HG02973 (cell line): ENCODE measurements around the gene BRINP2.

Source experiments
- ATAC-seq: cut with Tn5 transposase; IDR thresholded peaks from one replicate; pipeline ENCODE4 v1.9.1; 2021; ENCODE audit warnings: moderate library complexity; ENCODE audit not compliant: unreplicated experiment

Gene BRINP2

DNA sequence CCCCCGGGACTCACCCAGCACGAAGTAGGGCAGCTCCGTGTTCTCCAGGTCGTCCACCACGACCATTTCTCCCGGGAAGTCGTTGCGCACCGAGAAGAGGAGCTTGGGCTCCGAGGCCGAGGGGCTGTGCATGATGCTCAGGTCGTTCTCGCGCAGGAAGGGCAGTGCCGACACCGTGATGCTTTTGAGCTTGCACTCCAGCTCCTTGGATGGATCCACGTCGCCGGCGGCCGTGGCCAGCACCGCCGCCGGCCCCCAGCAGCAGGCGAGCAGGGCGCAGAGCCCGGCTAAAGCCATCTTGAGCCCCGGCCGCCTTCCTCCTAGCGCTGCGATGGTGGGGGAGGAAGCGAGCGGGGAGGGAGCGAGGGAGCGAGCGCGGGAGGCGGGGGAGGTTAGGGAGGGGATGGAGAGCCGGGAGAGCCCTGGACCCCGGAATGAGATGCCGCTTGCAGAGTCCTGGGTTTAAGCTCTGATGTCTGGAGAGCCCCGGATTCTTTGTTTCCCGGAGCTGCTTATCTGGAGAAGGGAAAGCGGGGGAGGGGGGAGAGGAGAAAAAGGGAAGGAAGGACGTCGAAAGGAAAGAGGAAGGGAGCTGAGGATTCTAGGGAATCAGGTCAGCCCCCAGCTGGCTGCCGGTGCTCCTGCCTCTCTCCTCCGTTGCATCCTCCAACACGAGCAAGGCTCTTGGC lies 6.2 kb upstream of the BRINP2 start, which contains the start of gene ASTN1:
Gene ASTN1 (minus strand): TSS at position 333 of the 689 bp plus-strand sequence. CDS start 36 bp downstream, at position 297.
- no peak for ATAC-seq

DNA sequence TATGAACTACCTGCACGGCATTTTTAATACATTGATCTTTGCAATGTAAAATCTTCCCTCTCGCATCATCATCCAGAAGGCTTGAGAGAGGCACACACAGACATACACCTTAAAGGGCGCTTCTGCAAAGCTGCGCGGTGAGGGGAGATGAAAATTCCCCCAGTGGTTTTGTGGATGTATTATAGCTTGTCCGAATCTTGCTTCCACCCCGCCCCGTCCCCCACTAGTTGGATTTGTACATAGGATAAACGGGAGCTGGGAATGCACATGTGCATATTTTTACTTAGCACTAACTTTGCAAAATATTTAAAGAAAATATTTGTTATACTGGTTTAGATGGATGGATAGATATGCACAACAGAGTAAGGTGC lies 5.7 kb upstream of the BRINP2 start:
- no peak for ATAC-seq

DNA sequence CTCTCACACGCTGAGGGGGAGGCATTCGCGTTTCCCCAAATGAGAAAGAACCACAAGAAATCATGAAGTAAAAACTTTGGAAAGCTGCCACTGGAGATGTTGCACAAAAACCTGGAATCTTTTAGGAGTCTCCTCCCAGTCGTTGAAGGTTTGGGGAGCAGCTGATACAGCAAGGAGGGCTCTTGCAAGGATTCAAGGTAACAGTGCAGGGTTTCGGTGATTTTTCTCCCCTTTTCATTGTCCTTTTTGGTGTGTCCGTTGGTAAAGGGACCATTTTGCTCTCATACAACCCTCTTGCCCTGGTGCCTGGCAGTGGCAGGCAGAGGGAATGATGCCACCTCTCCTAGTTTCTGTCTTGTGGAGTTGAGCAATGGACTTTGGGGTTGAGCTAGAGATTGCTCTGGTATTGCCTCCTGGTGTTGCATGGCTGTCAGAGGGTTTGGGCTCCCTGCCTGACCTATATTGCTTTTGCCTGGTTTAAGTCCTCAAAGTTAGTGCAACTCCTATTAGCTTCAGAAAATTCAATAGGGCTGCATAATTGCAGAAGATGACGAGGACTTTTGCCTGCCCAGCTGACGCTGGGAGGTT lies 872 bp downstream of the BRINP2 start:
- ATAC-seq: no peak

DNA sequence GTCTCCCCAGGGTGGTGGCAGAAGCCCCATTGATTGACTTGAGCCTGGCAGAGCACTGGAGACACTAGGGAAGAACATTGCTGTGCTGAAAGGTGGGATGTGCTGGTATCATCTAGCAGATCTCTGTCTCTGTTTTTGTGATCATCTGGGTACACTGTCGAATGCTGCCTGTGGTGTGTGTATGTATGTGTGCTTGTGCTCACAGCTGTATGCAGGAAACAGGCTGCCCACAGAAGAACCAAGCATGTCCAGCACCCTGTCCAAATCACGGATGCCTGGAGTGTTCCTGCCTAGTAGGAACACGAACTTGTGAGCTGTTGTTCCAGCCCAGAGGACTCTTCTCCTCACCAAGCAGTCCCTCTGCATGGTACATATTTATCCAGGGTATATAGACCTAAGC lies 1.5 kb downstream of the BRINP2 start:
- ATAC-seq: no peak

DNA sequence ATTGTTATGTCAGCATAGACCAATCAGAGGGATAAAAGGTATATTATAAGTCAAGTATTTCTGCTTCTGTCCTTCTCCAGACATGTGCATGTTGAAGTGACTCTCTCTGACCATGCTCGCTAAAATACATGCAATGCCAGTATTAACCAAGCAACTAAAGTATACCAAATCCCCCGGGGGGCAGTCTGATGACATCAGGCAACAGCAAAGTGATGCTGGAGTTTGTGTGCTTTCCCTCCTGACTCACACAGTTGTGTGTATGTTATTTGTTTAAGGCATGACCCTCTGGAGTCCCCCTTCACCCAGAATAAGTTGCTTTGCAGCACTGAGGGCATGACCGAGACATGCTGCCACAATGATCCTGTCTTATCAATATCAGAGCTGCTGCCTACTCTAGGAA lies 2.1 kb downstream of the BRINP2 start:
- no peak for ATAC-seq

DNA sequence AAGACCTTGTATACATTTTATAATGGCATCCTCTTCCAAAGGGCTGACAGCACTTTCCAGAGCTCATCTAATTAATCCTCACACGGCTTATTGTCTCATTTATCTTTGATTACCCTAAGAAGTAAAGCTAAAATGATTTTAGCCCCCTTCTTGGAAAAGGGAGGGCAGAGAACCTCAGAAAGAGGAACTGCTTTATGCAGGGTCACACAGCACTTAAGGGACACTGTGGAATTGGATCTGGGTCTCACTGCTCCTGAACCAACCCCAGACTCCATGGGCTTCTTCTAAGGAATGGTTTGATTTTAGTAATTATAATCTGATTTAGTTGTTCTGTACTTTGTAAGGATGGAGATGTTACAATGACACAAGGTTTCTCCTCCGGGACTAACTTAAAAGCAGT lies 3.2 kb downstream of the BRINP2 start:
- ATAC-seq: no peak

DNA sequence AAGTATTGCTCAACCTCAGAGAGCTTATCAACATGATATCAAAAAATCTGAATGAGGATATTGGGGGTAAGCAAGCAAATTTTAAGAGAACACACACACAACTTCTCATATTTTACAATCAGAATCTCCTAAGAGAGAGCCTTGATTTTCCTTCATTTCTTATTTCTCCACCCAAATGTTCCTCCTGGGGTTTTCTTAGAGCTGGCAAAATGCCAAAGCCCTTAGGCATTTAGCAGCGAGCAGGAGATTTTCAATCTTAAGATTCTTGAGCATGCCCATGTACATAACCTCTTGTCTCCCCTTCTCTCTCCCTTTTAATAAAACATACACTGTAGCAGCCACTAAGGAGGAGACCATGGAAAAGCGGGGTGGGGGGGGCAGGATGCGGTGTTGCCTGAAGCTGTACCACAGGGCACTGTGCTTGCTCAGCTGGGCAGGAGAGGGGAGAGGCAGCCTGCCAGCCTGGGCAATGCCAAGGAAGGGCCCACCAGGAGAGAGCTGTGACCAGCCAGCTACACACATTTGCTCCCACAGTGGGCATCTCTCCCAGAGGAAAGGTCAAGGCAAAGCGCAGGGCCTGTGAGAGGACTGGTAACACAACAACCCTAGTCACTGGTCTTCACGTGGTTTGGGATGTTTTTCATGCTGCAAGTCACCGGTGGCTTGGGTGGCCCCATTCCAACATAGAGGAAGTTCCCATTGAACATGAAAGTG lies 4.3 kb downstream of the BRINP2 start:
- no peak for ATAC-seq

DNA sequence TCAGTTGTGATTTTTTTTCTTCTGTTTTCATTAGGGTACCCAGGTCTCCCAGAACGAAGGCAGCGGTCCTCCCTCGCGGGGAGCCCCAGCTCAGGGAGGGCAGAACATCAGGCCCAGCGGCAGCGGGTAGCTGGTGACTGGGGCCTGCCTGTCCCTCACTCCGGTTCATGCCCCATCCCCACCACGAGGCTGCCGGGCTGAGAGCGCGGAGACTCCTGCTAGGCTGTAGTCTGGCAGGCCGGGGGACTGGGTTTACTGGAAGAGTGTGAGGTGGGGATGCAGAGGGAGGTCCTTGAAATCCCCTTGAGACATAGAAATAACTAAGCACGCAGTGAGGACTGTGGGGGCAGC lies 10.5 kb downstream of the BRINP2 start:
- peak; percentile 7 for ATAC-seq

DNA sequence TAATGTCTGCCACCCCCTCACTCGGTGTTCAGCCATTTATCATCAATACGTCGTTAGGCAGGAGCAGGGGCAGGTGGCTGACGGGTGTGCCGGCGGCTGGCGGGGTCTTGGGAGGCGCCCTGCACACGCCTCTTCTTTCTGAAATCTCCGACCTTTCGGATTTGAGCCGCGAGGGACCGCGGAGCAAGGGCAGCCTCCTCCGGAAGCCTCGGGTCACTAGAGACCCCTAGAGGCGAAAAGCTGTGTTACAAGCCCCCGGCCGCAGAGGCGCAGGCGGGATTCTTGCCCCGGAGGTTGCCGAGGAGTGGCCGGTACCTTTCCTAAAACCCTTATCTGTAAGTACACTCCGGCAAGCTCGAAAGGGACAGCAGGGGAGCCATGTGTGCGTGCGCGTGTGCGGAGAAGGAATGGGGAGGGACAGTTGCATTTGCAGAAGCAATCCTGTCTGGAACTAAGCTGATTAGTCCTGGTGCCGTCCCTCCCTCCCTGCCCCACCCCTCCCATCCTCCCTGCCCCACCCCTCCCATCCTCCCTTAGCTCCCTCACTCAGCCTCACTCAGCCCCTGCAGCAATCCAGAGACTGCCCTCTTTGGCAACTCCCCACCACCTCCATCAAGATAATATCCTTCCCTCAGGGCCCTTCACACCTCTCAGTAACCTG lies 11.0 kb downstream of the BRINP2 start:
- peak; percentile 90 for ATAC-seq

DNA sequence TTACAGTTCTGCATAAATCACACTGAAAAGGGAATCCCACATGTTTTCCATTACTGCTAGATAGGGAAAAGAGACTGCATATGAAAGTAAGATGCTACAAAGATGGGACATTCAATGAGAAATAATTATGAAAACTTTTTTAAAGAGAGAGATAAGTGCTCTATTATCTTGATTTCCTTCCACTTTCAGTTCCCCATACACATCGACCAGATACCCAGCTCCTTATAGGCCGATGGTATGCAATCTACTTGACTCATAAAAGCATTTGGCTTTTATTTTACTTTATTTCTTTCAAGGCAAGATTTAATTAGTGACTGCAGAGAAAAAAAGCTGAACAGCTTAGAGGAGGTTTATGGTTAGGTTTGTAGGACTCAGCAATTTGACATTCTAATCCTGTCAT lies 13.1 kb downstream of the BRINP2 start:
- no peak for ATAC-seq

DNA sequence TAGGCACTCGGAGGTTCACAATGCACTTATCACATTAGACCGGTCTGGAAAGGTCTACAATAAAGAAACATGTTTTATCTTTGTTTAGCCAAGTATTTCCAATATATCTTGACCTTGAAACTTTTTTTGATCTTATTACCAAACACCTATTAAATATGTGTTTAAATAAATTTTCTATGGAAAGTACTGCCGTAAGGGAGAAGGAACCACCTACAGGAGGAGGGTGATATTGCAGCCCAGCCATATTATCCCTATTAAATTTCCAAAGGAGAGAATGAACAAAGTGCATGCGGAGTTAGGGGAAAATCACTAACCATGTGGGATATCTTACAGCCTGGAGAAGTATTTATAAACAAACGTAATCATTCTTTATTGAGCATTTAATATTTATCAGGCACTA lies 14.5 kb downstream of the BRINP2 start:
- no peak for ATAC-seq

DNA sequence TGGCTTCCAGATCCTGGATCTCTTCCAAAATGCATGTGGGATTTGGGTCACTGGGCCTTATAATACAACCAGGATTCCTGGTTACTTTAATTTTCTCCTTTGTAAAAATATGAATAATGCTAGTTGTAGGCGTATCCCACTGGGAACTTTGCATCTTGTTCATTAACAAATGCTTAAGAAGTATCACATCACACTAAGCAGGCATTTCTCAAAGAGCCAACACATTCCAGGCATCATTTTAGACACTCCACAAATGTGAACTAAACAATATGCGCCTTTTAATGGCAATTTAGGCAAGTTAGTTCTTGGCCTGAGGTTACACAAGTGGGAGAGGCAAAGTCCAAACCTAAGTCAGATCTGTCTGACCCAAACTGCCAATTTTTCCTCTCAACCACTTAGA lies 15.9 kb downstream of the BRINP2 start:
- no peak for ATAC-seq

DNA sequence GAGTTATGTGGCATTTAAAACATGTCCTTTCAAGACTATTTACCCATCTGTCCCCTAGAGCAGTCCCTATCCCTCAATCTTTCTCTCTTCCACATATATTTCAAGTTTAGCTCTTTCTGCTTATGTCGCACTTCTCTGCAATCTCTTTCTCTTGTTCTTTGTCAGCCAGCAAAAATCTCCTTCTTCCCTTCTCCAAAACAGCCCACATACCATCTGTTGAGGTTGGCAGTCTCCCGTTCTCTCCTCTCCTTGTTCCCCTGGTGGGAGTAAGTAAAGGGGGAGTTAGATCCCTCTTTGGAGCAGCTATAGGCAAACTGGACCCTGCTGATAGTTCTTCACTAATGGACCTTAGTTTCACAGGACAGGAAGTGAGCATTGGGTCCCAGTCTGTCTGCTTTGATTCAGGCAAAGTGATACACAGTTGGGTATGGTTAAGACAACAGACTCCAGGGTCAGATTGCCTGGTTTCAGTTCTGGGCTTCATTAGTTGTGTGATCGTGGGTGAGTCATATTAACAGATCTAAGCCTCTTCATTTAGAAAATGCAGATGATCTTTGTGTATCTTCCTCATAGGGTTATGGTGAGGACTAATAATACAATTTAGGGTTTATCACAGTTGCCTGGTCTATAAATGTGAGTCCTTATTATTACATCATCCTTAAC lies 19.7 kb downstream of the BRINP2 start:
- no peak for ATAC-seq

DNA sequence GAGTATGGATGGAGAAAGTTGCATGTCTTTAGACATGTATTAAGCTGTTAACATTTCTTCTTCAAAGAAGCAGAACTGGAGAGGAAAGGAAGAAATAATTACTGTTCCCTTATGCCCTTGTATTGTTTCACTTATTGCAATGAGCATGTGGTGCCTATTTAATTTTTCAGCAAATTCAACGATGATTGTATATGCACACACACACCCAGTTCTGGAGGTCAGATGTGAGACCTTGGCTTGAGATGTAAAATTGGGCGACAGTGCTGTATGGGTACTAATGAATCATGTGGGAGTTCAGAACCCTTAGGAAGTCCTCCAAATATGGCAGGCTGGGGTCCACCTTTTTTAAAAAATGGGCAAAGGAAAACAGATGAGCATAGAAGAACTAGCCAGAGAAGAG lies 27.5 kb downstream of the BRINP2 start:
- ATAC-seq: no peak

DNA sequence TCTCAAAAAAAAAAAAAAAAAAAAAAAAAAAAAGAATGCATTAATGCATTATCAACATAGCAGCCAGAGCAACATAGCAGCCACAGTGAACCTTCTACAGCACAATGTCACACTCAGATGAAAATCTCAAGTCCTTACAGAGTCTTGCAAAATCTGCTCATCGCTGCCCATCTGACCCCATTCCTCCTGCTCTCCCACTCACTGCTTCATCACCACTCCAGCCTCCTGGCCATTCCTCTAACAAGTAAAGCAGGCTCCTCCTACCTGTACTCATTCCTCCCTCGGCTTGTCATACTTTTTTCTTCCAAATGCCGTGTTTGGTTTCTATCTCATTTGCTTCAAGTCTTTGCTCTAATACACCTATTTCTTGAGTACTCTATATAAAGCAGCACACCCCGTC lies 29.5 kb downstream of the BRINP2 start:
- ATAC-seq: no peak

DNA sequence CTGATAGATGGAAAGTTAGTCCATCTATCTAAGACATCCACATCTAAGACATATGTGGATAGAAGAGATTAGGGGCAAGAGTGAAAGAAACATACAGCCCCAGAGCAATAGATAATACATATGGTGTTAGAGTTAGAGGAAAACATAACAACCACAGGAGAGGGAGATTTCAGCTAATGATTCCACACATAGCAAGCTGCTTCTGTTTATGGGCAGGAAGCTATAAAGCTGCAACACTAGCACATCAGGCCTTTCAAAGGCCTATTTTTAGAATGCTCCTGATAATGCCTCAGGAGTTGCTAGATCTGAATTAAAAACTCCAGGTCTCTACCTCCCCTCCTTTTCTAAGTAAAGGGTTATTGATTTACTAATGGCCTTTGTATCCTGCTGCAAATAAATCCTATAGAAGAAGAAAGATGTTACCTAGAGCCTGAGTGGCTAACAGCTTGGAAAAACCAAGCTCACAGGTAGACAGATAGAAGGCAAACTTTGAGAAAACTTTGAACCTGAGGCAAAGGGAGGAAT lies 36.1 kb downstream of the BRINP2 start:
- ATAC-seq: no peak

DNA sequence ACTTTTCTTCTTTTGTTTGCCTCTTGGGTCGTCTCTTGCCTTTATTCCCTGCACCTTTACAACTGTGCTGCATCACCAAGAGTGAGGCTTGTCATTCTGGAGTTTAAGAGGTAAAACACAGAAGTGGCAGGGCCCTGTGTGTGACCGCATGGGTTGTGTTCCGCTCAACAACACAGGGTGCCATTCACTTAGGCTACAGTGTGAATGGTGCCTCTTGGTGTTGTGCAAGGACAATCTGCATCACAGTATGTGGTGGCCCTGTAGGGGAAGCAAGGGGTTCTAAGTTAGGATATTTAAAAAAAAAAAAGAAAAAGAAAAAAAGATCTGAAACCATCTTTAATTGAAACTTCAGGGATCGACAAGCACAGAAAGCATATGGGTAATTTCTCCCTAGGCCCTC lies 38.2 kb downstream of the BRINP2 start:
- no peak for ATAC-seq

DNA sequence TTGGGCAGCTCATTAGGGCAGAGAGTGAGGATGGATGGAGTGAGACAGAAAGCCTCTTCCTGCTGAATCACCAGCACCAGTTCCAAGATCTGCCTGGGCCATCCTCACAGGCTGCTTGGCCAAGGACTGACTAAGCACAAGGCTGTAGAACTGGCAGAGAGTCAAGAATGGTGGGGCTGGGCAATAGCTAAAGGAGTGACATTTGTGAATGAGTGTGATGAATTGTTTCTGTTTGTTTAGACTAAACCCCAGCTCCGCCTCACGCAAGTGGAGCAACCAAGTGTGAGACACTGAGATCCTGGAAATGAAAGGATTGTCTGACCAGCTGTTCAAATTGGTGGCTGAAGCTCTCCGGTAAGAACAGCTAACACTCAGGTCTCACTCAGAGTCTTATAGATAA lies 38.6 kb downstream of the BRINP2 start:
- ATAC-seq: no peak

DNA sequence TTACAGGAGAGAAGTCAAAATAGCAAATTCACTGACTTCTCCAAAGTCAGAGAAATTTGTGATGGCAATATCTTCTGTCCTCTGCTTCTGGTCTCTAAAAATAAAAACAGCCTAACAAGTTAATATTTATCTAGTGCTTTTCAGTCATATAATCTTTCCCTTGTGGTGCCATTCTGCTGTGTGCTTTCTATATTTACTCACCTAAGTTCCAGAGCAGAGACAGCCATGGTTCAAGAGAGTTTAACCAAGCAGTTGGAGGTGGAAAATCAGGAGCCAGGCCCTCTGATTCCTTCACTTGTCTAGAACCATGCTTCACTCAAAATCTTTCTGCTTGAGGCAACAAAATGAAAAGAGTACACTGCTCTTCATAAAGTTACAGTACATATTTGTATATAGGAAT lies 39.3 kb downstream of the BRINP2 start:
- no peak for ATAC-seq

DNA sequence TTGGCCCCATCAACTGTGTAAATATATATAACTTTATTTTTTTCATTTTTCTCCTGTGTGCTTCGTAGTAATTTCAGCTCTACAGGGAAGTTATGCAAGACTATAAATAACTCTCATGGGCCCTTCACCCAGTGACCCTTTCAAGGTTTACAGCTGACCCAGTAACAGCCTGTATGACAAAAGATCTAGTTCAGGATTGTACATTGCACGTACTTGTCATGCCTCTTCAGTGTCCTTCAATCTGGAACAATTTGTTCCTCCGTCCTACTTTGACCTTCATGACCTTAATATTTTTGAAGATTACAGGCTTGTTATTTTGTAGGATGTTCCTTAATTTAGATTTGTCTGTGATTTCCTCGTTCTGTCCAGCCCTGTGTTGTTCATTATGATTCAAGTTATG lies 40.5 kb downstream of the BRINP2 start:
- ATAC-seq: no peak

DNA sequence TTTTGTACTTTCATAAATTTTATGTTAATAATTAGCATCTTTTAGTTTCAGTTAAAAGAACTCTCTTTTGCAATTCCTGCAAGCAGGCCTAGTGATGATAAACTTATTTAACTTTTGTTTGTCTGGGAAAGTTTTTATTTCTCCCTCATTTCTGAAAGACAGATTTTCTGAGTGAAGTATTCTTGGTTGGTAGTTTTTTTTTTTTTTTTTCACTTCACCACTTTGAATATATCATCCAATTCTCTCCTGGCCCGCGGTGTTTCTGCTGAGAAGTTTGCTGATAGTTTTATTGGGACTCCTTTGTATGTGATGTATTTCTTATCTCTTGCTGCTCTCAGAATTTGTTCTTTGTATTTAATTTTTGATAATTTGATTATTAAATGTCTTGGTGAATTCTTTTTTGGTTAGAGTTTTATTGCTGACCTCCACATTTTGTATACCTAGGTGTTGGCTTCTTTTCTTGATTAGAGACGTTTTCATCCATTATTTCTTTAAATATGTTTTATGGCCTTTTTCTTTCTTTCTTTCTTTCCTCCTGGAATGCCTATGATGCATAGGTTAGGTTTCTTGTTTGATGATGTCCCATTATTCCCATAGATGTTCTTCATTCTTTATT lies 45.9 kb downstream of the BRINP2 start:
- ATAC-seq: no peak
